ENCODE data around the gene KDM2A.
"Not testable (repeated sequence)": the region's sequence is repeated elsewhere in the genome, so short reads cannot be mapped to it uniquely, and the experiment has no call there.

Gene KDM2A

DNA sequence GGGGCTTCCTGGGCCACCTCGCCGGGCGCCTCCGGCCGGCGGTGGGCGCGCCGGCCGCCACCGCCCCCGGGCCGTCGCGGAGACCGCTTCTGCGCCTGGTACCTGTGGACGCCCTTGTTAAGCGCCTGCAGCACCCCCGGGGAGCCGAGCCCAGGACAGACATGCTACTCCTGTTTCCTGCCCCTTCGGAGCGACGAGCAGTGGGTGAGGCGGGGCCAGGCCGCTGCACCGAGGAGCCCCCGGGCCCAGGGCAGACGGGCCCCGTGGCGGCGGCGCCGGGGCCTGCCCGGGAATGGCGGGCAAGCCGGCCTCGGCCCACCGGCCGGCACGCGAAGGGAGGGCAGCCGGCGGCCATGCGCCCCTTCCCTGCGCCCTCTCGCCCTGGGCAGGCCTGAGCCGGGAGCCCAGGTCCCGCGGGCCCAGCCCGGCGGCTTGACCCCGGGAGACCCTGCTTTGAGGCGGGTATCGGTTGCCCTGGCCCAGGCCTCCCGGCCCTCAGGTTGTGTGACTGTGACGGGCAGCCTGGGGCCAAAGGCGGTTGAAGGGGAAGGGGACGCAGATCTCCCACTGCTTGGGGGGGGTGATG is 789 bp upstream of the KDM2A start:
- FAIRE-seq = no peak

DNA sequence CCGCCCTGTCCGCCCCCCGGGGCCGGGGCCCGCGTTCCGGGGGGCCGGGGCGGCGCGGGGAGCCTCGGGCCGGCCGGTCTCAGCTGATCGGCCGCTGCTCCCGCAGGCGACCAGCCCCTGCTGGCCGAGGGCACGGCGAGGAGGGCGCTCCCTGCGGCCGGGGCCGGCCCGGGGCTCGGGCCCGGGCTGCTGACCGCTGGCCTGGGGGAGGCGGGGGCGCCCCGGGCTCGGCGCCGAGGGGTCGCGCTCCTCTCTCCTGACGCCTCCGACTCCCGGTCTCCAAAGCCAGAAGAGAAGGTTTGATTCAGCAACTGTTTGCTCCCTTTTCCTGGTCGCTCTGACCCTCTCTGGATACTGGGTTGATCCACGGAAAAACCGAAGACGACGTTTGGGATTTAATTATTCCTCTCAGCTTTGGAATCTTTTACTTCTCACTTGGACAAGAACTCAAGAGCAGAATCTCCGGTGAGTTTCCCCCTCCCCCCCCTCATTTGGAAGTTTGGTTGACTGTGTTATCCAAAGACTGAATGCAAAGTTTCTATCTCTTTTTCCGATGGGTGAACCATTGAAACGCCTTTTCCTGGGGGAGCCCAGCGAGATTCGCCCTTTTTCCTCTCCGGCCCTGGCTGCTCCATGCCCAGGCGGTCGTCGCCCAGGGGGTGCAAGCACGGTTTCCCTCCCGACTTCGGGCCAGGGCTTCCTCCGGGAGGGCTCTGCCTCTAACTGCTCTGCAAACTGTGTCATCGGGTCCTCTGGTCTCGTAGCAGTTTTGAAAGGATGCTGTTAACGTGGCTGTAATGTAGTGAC is 725 bp downstream of the KDM2A start:
- FAIRE-seq = no peak

DNA sequence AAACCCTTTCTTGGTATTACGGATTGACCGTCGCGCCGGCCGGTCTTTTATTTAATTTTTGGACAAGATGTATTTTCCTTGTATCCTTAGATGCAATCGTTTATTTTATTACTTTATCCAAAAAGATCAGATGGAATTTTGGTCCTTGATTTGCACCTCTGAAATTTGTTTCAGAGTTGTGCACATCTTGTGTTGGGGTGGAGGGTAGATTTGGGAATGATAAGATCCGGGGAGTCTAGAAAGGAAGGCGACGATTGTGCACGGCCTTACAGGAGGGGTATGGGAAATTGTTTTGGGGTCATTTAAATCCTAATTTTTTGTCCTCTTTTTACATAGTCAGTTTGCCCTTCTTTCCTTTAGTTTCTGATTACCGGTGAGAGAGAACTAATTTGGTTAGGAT is 1.4 kb downstream of the KDM2A start:
- FAIRE-seq = no peak

DNA sequence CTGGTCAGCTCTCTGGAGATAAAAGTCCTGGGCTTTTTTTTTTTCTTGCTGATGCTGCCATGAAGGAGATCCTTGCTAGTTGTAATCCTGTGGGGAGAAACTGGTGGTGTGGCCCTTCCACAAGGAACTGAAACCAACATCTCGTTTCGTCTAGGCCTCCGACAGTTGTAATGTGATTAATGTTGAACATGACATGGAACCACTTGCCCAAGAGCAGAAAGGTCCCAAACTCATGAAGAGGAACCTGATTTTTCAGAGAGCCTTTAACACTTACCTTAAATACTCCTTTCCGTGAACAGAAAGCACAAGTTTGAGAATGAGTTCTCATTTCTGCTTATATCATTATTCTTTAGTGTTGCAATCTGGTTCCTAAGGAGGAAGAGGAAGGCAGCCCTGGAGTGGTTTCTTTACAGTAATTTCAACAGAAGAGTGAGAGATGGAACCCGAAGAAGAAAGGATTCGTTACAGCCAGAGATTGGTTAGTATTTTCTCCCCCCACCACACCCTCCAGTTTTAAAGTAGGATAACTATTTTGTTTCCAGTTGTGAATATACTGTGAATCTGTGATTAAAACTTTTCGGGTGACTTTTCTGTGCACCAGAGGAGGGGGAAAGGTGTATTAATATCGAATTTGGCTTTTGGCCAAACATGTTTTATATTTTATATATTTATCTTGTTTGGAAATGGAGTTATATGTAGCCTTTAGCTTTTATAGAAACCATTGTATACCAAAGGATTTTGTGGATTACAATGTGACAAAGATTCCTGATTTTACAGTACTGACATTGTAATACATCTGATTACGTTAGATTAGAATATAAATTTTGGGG is 2.0 kb downstream of the KDM2A start:
- no peak for FAIRE-seq

DNA sequence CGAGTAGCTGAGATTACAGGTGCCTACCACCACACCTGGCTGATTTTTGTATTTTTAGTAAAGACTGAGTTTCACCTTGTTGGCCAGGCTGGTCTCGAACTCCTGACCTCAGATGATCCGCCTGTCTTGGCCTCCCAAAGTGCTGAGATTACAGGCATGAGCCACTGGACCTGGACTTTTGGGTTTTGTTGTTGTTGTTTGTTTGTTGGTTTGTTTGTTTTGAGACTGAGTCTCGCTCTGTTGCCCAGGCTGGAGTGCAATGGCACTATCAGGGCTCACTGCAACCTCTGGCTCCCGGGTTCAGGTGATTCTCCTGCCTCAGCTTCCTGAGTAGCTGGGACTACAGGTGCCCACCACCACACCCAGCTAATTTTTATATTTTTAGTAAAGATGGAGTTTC is 4.7 kb downstream of the KDM2A start:
- FAIRE-seq = not testable (repeated sequence)

DNA sequence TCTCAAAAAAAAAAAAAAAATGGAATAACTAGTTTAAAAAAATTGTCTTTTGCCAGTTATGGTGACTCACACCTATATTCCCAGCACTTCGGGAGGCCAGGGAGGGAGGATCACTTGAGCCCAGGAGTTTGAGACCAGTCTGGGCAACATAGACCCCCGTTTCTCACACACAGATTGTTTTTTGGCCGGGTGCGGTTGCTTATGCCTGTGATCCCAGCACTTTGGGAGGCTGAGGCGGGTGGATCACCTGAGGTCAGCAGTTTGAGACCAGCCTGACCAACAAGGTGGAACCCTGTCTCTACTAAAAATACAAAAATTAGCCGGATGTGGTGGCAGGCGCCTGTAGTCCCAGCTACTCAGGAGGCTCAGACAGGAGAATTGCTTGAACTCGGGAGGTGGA is 7.2 kb downstream of the KDM2A start:
- not testable (repeated sequence) for FAIRE-seq

- FAIRE-seq = no peak
These were observed 7.9 kb downstream of the KDM2A start for GRCh38 chr11:67126986-67127385.

GRCh38 chr11:67130861-67131260 is 11.8 kb downstream of the KDM2A start:
- not testable (repeated sequence) for FAIRE-seq

GRCh38 chr11:67136156-67136555 is 17.1 kb downstream of the KDM2A start:
- no peak for FAIRE-seq

DNA sequence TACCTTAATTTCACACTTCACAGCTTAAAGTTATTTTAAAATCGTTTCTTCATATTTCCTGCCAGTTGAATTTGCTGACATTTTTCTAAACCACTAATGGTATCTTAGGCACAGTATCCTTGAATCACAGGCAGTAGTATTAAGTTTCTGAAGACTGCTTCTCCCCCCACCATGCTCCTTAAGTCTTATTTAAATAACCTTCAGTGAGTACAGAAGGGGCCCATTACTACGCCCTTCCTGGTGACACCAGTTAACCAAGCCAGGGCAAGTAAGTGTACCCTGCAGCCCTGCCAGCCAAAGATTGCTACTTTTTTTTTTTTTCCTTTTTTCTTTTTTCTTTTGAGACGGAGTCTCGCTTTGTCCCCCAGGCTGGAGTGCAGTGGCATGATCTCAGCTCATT is 19.9 kb downstream of the KDM2A start:
- no peak for FAIRE-seq

DNA sequence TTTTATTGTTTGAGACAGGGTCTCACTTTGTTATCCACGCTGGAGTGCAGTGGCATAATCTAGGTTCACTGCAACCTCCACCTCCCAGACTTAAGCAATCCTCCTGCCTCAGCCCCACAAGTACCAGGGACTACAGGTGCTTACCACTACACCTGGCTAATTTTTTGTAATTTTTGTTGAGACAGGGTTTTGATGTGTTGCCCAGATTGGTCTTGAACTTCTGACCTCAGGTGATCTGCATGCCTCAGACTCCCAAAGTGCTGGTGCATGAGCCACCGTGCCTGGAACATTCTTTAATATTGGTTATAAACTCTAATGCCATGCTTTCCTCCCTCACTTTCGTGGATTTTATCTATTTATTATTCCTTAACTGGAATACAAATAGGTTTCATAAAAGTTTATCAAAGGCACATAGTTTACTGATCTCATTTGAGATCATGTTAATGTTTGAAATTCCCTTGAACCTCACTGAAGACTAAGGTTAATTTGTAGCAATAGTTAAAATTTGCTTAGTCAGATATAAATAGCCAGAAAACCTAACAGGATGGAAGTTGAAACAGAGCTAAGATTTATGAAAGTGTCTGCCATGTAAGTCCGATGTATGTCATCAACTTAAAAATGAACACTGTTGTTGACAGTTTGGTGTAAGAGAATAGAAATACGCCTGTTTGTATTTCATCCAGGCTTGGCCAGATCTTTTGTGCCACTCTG is 27.6 kb downstream of the KDM2A start:
- no peak for FAIRE-seq

DNA sequence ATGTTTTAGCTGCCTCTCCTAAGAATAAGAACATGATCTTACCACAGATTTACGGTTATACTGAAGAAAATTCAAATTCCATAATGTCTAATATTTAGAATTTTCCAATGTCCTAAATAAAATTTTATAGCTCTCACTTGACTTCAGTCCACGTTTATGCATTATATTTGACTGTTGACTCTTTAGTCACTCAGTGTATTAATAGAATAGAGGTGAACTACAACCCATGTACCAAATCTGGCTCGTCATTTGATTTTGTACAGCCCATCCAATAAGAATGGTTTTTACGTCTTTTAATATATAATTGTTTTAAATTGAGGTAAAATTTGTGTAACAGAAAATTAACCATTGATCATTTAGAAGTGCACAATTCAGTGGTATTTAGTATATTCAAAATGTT is 34.9 kb downstream of the KDM2A start:
- FAIRE-seq = no peak

DNA sequence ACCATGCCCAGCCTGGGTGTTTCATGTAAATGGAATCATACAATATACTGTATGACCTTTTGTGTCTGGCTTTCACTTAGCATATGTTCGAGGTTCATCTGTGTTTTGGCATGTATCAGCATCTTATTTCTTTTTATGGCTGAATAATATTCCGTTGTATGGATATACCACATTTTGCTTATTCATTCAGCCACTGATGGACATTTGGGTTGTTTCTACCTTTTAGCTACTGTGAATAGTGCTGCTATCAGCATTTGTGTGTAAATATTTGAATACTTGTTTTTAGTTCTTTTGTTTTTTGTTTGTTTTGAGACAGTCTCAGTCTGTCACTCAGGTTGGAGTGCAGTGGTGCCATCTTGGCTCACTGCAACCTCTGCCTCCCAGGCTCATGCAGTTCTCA is 35.7 kb downstream of the KDM2A start:
- FAIRE-seq = no peak

GRCh38 chr11:67157691-67158090 is 38.6 kb downstream of the KDM2A start:
- FAIRE-seq = no peak

GRCh38 chr11:67158221-67158620 is 39.2 kb downstream of the KDM2A start:
- no peak for FAIRE-seq

DNA sequence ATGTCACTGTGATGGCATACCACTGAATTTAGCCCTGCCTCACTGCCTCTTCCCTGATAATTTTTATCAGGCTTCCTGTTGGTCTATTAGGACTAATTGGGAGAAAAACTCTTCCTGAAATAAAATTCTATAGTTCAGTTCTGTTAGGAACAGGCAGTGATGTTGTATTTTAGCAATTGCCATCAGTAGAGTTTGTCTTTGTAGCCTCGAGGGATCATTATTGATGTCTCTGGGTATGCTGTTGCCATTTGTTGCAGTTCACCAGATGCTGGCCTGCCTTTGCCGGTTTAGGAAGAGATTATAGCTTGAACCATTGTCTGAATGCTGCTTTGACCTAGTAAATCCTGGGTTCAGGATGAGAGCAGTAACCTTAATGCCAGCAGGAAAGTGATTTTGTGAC is 41.0 kb downstream of the KDM2A start:
- no peak for FAIRE-seq

DNA sequence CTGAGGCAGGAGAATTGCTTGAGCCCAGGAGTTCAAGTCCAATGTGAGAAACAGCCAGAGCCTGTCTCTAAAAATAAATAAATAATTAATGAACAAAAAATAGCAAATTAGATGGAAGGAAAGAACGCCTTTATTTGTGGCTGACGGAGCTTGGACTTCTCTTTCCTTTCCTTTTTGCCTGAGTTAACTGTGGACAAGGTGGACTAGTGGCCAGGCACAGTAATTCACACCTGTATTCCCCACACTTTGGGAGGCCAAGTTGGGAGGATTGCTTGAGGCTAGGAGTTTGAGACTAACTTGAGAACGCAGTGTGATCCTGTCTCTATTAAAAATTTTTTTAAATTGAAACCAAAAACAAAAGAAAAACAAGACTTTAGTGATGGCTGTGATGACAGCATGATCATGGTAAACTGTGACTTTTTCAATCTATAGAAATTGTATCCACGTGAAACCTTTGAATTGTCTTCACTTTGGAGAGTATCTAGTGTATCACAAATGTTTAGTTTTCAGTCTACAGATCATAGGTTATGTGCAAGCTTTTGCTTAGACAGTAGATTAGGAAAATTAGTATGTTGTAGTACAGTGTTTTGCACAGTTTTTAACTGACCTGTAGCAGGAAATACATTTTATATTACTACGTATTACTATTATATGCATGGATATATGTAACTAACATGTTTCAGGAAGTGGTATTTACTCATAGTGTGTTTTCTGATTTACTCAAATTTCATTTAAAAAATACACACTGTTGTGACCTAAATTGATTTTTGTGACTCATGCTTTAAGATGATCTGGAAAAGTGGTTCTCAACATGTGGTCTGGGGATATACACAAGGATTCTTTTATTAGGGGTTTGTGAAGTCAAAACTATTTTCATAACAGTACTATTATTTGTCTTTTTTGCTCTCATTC is 42.1 kb downstream of the KDM2A start:
- no peak for FAIRE-seq

DNA sequence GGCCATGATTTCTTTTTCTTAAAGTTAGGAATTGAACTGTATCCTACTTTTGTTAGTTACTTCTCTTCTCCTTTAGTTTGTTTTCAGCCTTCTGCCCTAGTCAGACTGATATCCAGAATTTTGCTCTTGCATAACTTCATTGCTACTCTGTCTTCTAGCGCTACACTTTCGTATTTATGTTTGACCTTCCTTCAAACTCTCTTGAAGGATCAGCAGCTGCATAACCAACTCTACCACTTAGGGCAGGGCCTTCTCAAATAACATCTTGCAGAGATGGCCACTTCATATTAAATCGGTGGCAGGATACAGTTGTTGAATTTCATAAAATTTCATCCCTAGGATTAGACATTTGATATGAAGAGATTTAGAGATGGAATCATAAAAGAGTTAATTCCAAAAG is 43.9 kb downstream of the KDM2A start:
- no peak for FAIRE-seq

DNA sequence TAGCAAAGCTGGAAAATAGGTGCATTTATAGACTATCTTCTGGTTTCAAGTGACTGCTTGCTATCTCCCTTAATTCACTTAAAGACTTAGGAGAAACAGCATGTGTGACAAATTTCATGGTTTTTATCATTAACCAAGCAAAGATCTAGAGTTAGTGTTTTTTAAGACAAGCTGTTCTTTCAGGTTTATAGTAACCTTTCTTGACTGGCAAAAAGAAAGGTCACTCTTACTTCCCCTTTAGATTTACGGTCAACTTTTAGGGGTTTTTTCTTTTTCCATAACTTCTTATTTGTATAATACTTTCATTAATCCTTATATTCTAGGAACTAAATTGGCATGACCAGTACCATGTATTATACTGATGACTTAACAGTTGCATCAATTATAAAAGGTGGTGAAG is 46.6 kb downstream of the KDM2A start:
- FAIRE-seq = no peak

DNA sequence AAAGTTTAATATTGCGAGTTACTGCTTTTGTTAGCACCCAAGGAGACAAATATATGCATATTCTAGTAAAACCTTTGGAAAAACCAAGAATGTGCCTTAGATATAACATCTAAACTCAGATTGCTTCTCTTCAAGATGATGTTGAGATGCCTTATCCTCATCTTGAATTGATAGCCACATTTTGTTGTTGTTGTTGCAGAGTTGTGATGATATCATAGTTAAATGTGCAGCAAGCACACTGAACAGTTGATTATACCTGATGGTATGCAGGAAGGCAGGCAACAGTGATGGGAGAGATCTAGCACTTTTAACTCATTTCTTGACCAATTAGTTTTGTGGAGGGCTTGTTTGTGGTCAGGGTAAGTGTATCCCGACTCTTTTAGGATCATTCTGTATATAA is 48.0 kb downstream of the KDM2A start:
- no peak for FAIRE-seq

DNA sequence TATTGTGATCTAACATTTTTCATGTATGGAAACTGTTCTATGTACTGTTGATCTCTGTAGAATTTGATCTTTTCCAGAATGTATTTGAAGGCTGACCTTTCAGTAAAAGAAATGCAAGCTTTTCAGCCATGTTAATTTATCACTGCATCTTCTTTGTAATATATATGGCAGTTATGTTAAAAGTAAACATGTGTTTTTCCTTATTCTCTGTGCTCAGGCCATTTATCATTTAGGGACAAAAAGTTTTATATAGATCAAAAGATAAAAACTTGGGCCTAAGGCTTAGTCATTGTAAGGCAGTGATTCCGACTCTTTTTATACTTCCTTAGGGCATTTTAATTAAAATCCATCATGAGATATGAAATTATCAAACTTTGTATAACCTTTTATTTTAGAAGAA is 48.7 kb downstream of the KDM2A start:
- FAIRE-seq = no peak

DNA sequence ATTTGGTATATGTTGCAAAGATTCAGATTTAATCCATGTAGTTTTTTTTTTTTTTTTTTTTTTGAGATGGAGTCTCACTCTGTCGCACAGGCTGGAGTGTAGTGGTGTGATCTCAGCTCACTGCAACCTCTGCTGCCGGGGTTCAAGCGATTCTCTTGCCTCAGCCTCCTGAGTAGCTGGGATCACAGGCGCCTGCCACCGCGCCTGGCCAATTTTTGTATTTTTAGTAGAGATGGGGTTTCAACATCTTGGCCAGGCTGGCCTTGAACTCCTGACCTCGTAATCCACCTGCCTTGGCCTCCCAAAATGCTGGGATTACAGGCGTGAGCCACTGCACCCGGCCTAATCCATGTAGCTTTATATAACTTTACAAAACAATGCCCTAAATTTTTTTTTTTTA is 49.8 kb downstream of the KDM2A start:
- FAIRE-seq = not testable (repeated sequence)

All from colon (tissue), 2 donors.